ENCODE data around the gene HSPB8.

DNA sequence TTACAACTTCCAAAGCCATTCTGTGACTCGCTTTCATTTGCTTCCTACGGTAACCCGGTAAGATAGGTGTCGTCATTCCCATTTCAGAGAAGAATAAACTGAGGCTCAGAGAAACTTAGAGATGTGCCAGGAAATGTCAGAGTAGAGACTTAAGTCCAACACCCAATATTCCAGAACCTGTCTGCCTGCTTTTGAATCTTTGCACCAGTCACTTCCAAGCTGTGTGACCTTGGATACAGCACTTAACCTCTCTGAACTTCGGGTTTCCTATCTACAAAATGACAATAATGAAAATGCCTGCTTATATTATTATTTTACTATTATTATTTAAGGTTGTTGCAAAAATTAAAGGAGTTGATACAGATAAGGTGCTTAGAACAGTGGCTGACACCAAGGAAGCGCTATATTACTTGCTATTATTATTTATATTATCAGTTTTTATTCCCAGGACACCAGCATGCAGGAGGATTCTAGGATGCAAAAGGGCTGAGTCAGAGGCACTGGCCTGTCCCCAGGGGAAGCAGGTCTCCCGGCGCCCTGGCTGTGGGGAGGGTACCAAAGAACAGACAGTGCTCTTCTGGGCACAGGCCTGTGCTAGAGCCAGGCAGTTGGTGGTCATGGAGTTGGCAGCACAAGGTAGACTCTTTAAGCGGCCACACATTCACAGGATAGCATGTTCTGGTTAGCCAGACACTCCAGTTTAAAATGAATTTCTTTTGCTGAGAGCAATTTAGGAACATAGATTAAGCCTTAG, 5.4 kb downstream of the HSPB8 start:
- TF ChIP-seq, protein P1, sequence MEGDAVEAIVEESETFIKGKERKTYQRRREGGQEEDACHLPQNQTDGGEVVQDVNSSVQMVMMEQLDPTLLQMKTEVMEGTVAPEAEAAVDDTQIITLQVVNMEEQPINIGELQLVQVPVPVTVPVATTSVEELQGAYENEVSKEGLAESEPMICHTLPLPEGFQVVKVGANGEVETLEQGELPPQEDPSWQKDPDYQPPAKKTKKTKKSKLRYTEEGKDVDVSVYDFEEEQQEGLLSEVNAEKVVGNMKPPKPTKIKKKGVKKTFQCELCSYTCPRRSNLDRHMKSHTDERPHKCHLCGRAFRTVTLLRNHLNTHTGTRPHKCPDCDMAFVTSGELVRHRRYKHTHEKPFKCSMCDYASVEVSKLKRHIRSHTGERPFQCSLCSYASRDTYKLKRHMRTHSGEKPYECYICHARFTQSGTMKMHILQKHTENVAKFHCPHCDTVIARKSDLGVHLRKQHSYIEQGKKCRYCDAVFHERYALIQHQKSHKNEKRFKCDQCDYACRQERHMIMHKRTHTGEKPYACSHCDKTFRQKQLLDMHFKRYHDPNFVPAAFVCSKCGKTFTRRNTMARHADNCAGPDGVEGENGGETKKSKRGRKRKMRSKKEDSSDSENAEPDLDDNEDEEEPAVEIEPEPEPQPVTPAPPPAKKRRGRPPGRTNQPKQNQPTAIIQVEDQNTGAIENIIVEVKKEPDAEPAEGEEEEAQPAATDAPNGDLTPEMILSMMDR (IDR thresholded peaks at IDR 0.05), result no peak
- TF ChIP-seq EP300 (IDR thresholded peaks at IDR 0.05) (peak in 1 of 4 donors; percentile 1), POLR2A (IDR thresholded peaks at IDR 0.05) (no peak), POLR2AphosphoS5 (IDR thresholded peaks at IDR 0.05) (peak in 3 of 4 donors; percentile 18 to 35 (median 35))

Measured in sigmoid colon (tissue), 4 donors.